Brain microvascular endothelial cell (primary cell): ENCODE measurements around the gene RIMS1.
"Not testable (repeated sequence)": the region's sequence is repeated elsewhere in the genome, so short reads cannot be mapped to it uniquely, and the experiment has no call there.

Source experiments
- DNase-seq: peaks from one replicate; pipeline ENCODE4 v3.0.0-alpha.2; 2020
- H3K27ac ChIP-seq: fragments of 250-450 bp; sonication (Bioruptor Pico); 2 replicates; pipeline ENCODE4 v1.5.1; 2020; ENCODE audit warnings: mild to moderate bottlenecking, moderate library complexity
- H3K27me3 ChIP-seq: fragments of 250-450 bp; sonication (Bioruptor Pico); replicated peaks from 2 replicates; pipeline ENCODE4 v1.5.1; 2020; ENCODE audit warnings: mild to moderate bottlenecking
- H3K36me3 ChIP-seq: fragments of 250-450 bp; sonication (Bioruptor Pico); replicated peaks from 2 replicates; pipeline ENCODE4 v1.5.1; 2020; ENCODE audit warnings: mild to moderate bottlenecking
- H3K4me3 ChIP-seq: 2 replicates; pipeline ENCODE4 v1.5.1; 2011; ENCODE audit warnings: low read depth, mild to moderate bottlenecking, control low read depth, low read length, moderate library complexity
- in situ Hi-C: cut with HindIII; loops from 2 replicates; pipeline ENCODE4 v1.10.0; 2017; ENCODE audit warnings: low sequenced_read_pairs, low pct_ligation_motif_present
- TF ChIP-seq, protein P1 (sequence below): IDR thresholded peaks from 2 replicates; pipeline ENCODE4 v1.5.1; 2011; ENCODE audit warnings: low read depth, mild to moderate bottlenecking, moderate library complexity, low read length, control low read depth, inconsistent platforms; ENCODE audit errors: missing control alignments

RIMS1 gene

DNA sequence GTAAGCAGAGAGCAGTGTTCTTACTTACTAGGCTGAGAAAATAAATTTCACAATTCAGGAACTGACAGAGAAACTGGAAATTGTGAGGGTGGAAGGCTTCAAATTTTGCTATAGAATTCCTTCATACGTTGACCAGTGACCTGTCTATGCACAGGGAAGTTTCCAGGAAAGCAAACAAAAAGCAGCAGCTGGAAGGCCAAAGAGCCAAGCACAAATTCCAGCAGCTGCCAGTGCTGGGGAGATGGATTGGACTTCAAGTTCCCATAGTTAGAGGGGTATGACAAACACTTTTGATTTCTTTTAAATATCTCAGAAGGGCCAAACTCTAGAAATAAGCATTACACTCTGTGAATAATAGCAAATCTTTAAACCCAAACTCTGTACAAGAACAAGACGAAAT is 436.4 kb downstream of the RIMS1 start:
- in situ Hi-C loops, result no loop called here
- TF ChIP-seq, protein P1, sequence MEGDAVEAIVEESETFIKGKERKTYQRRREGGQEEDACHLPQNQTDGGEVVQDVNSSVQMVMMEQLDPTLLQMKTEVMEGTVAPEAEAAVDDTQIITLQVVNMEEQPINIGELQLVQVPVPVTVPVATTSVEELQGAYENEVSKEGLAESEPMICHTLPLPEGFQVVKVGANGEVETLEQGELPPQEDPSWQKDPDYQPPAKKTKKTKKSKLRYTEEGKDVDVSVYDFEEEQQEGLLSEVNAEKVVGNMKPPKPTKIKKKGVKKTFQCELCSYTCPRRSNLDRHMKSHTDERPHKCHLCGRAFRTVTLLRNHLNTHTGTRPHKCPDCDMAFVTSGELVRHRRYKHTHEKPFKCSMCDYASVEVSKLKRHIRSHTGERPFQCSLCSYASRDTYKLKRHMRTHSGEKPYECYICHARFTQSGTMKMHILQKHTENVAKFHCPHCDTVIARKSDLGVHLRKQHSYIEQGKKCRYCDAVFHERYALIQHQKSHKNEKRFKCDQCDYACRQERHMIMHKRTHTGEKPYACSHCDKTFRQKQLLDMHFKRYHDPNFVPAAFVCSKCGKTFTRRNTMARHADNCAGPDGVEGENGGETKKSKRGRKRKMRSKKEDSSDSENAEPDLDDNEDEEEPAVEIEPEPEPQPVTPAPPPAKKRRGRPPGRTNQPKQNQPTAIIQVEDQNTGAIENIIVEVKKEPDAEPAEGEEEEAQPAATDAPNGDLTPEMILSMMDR, result no peak
- H3K4me3 ChIP-seq, result no peak overlapping the region

DNA sequence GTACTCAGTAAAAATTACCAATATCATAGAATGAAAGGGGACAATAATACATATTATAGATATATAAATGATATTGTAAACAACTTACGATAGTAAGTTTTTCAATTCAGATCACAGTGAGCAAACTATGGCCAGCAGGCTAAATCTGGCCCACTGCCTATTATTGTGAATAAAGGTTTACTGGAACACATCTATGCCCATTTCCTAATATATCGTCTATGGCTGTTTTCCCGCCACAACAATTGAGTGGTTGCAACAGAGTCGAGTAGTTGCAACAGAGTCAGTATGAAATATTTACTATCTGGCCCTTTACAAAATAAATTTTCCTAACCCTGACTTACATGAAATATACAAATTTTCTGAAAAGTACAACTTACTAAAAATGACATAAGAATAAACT is 438.2 kb downstream of the RIMS1 start:
- no peak overlapping the region for H3K27ac ChIP-seq
- in situ Hi-C loops, result no loop called here
- H3K36me3 ChIP-seq, result no peaks in the 10 kb centered on the region
- H3K27me3 ChIP-seq, result no peaks in the 10 kb centered on the region
- TF ChIP-seq, protein P1, result no peak
- no peak overlapping the region for H3K4me3 ChIP-seq
- no peak for DNase-seq

More for the DNA sequence above, 436.4 kb downstream of the RIMS1 start:
- no peak for DNase-seq
- Histone ChIP-seq H3K27ac (no peak overlapping the region), H3K27me3 (no peaks in the 10 kb centered on the region), H3K36me3 (no peaks in the 10 kb centered on the region)

DNA sequence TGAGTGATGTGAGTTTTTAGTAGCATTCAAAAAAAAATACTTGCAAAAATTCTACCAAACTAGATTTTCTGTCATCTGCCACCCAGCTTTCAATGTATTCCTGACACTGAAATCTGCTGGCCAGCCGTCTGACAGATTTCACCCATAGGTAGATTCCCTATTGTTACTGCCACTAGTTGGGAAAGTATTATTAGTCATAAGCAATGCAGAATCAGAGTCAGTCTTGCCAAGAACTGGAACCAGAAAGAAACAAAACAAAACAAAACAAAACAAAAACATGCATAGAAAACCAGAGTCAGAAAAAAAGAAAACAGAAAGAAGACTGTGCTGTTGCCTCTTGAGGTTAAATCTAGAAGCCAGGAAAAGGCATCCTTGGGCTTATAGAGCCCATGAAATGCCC is 442.4 kb downstream of the RIMS1 start:
- Histone ChIP-seq H3K27ac (no peak overlapping the region), H3K36me3 (no peaks in the 10 kb centered on the region), H3K27me3 (no peaks in the 10 kb centered on the region), H3K4me3 (no peak overlapping the region)
- no peak for DNase-seq
- in situ Hi-C loops, result no loop called here
- TF ChIP-seq, protein P1, result no peak

DNA sequence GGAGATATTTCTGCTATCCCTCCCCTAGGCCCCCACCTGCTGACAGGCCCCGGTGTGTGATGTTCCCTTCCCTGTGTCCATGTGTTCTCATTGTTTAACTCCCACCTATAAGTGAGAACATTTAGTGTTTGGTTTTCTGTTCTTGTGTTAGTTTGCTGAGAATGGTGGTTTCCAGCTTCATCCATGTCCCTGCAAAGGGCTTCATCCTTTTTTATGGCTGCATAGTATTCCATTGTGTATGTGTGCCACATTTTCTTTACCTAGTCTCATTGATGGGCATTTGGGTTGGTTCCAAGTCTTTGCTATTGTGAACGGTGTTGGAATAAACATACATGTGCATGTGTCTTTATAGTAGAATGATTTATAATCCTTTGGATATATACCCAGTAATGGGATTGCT is 448.9 kb downstream of the RIMS1 start:
- H3K27ac ChIP-seq, H3K27me3 ChIP-seq, in situ Hi-C loops, H3K4me3 ChIP-seq, DNase-seq, H3K36me3 ChIP-seq: not testable (repeated sequence)

DNA sequence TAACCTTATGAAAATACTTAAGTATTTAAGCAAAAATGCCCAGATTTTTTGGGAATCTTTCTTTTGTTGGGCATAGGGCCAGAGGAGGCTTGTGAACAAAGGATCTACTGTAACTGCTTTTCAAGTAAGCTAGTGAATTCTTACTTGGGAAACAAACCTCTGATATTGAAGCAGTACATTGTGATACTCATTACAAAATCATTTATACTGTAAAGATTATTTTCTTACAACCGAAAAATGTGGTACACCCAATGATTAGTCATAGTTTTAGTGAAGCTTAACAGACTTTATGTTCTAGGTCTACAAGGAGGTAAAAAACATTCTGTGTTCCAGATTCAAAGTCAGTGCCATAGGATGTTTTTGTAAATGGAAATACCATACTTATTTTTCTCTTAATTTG is 462.6 kb downstream of the RIMS1 start:
- Histone ChIP-seq H3K27ac (no peak overlapping the region), H3K4me3 (no peak overlapping the region), H3K36me3 (no peaks in the 10 kb centered on the region), H3K27me3 (no peaks in the 10 kb centered on the region)
- in situ Hi-C loops, result no loop called here
- DNase-seq, result peak; percentile 14
- TF ChIP-seq, protein P1, result no peak

DNA sequence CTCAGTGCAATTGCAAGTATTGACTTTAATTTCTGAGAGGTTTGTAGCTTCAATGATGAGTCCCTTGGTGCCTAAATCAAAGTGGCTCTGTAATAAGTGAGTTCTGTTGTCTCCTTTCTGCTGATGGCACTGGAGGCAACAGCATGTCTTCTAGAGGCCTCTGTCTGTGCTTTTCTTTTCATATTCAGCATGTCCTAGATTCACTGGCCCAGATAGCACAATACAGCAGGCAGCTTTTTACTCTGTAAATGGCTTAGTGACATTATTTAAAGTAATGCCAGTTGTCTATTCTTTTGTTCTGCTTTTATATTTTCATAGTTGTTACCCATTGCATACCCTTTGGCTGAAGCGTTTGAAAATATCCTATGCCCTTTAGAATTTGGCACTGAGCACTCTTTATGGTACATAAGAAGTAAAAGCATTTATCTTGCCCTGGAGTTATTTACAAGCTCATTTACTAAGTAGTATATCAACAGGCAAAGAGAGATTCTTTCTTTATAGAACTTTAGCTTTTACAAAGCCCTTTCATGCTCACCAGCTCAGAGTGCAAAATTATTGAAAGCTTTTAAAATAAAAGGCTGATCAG is 464.0 kb downstream of the RIMS1 start:
- Histone ChIP-seq H3K27ac (no peak overlapping the region), H3K4me3 (no peak overlapping the region), H3K36me3 (no peaks in the 10 kb centered on the region), H3K27me3 (no peaks in the 10 kb centered on the region)
- TF ChIP-seq, protein P1, result no peak
- no peak for DNase-seq
- in situ Hi-C loops, result no loop called here
